Measurements from ENCODE around the gene AFF3.

AFF3 gene

DNA sequence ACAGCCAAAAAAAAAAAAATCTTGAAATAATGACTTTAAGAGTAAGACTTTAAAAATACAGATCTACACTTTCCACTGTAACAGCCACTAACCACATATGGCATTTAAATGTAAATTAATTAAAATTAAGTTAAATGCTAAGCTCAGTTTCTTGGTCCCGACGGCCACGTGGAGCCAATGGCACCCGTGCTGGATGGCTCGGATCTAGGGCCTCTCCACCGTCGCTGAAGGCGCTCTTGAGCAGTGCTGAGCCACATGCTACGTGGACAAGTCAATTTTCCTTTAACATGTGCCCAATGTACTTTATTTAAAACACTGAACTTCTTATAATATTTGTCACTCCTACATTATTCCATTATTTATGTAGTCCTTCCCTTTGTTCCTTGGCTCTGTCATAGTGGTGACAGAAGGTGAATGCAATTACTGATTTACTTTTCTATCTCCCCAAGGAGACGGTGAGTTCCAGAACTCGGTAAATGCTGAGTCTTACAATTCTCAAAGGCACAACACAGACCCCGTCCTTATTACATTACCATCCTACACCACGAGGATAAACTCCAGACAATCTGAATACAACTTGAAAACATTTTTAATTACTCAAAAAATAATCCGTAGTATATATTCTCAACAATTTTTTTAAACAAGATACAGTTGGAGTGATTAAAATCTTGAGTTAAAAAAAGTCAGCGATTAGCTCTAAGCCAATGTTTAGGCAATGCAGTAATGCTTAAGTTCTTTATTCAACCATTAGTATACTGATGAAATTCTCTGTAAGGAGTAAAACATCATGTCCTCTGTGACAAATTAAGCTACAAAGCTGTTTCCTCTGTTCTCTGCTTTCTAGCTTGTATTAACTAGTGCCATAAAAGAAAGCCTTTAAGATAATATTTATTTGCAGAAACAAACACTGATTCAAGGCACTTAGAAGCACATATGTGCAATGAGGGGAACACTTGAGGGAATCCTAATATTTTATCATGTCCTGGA is 95.1 kb downstream of the AFF3 start:
- no peak for DNase-seq (ENCODE audit: low read depth)
- no peak overlapping the region for H3K4me3 ChIP-seq (ENCODE audit: low read depth, low read length)
- TF ChIP-seq, protein P1, sequence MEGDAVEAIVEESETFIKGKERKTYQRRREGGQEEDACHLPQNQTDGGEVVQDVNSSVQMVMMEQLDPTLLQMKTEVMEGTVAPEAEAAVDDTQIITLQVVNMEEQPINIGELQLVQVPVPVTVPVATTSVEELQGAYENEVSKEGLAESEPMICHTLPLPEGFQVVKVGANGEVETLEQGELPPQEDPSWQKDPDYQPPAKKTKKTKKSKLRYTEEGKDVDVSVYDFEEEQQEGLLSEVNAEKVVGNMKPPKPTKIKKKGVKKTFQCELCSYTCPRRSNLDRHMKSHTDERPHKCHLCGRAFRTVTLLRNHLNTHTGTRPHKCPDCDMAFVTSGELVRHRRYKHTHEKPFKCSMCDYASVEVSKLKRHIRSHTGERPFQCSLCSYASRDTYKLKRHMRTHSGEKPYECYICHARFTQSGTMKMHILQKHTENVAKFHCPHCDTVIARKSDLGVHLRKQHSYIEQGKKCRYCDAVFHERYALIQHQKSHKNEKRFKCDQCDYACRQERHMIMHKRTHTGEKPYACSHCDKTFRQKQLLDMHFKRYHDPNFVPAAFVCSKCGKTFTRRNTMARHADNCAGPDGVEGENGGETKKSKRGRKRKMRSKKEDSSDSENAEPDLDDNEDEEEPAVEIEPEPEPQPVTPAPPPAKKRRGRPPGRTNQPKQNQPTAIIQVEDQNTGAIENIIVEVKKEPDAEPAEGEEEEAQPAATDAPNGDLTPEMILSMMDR (conservative IDR thresholded peaks at IDR 0.05; ENCODE audit: low read depth, low read length), result no peak

DNA sequence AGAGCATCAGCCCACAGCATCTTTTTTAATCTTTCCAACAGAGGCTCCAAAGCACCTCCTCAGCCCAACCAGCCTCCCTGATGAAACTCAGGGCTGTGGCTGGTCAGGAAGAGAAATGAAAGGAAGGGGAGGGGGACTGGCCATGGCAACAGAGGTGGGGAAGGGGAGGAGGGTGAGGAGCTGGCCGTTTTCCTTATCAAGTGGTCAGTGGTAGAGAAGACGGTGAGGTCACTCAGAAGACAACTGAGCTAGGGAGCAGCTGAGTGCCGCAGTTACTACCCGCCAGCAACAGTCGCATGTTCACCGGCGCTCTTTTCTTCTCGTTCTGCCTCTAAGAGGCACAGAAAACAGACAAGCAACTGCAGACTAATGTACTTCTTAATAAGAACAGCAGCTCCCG is 97.4 kb downstream of the AFF3 start:
- no peak overlapping the region for H3K4me3 ChIP-seq (ENCODE audit: low read depth, low read length)
- DNase-seq (ENCODE audit: low read depth), result no peak
- TF ChIP-seq, protein P1 (conservative IDR thresholded peaks at IDR 0.05; ENCODE audit: low read depth, low read length), result no peak

DNA sequence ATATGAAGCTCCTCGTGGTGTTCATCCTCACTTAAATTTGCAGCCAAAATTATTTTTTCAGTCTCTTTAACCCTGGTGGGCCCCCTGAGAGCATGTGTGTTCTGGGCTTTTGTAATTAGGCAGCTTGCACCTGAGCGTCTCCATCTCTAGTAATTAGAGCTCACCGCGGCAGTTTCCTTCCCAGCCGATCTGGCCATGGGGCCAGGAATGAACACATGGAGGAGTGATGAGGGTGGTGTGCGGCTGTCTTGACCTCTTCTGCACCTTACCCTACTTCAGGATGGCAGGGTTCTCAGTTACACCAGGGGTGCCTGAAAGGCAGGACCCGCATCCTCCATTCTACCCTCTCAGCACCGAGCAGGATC is 98.5 kb downstream of the AFF3 start:
- no peak for DNase-seq (ENCODE audit: low read depth)
- H3K4me3 ChIP-seq (ENCODE audit: low read depth, low read length), result no peak overlapping the region

DNA sequence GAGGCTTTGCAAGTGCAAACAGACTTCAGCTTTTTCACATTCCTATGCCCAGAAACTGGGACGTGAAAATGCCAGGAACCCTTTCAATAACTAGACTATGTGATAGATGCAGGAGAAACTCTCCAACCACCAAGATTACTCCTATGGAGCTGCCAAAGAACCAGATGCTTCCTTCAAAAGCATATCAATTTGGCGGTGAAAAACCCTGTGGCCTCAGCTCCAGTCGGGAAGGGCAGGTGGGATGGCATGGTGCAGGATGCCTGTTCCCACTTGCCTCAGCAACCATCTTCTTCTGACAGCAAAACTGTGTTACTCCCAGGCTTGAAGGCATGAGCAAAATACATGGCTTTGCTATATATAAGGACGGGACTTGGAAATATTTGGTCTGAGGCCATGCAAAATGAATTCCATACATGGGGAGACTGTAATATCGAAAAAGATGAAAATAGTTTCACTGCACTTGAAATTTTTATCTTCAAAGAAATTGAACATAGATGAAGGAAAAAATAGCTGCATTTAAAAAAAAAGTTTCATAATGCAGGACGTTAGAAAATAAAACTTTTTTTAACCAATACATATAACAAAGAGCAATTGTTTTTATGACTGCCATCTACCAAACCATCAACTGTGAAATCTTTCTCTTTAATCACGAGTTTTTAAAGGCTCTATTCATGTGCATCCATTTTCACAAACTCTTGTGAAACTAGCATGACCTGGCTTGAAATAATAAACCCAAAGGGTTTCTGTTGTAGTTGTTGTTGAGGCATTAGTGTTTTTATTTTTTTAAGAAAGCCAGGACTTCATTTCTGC is 99.1 kb downstream of the AFF3 start:
- H3K4me3 ChIP-seq (ENCODE audit: low read depth, low read length), result no peak overlapping the region
- TF ChIP-seq, protein P1 (conservative IDR thresholded peaks at IDR 0.05; ENCODE audit: low read depth, low read length), result no peak
- no peak for DNase-seq (ENCODE audit: low read depth)

More for the DNA sequence above, 98.5 kb downstream of the AFF3 start:
- TF ChIP-seq, protein P1 (conservative IDR thresholded peaks at IDR 0.05; ENCODE audit: low read depth, low read length), result no peak

DNA sequence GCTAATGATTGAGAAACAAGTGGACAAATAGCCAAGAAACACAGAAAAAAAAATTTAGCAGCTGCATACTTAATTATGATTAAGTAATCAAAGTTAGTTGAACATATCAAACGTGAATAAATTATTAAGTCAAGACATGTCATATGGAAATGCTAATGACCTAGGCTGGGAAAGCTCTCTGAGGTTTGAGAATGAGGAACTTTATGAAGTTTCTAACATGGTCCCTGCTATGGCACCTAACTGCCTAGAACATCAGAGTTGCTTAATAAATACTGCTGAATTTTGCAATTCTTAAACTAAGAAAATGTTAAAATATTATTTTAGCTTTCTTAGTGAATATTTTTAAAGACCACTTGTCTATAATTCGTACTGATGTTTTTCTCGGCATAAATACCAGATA is 99.8 kb downstream of the AFF3 start:
- TF ChIP-seq, protein P1 (conservative IDR thresholded peaks at IDR 0.05; ENCODE audit: low read depth, low read length), result no peak
- no peak for DNase-seq (ENCODE audit: low read depth)
- H3K4me3 ChIP-seq (ENCODE audit: low read depth, low read length), result no peak overlapping the region

DNA sequence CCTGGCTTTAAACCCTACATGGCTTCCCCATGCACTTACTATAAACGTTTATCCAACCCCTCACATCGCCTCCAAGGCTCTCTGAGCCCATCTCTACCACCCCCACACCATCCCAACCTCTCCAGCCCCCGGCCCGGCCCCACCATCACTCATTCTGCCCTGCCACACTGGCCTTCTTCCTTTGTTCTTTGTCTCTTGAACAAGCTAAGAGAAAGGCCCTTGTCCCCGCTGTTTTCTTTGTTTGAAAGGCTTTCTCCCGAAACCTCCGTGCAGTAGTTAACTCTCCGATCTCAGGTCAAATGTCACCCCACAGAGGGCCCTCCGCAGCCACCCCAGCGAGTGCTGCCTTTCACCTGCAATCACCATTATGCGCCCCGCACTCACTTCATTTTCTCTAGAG is 100.4 kb downstream of the AFF3 start:
- TF ChIP-seq, protein P1 (conservative IDR thresholded peaks at IDR 0.05; ENCODE audit: low read depth, low read length), result no peak
- H3K4me3 ChIP-seq (ENCODE audit: low read depth, low read length), result no peak overlapping the region
- DNase-seq (ENCODE audit: low read depth), result no peak

Measured in choroid plexus epithelial cell (primary cell).